GM12865 (cell line): Measurements from ENCODE around the gene PEAK3.

Experiments
- DNase-seq: peaks from one replicate; pipeline ENCODE4 v3.0.0; 2010; ENCODE audit warnings: low read depth
- H3K4me3 ChIP-seq: 2 replicates; pipeline ENCODE4 v1.5.1; 2011; ENCODE audit warnings: mild to moderate bottlenecking, low read depth, low read length, control low read depth
- TF ChIP-seq, protein P1 (sequence below): IDR thresholded peaks from 2 replicates; pipeline ENCODE4 v1.5.1; 2011; ENCODE audit warnings: low read length, control low read depth, low read depth, inconsistent platforms; ENCODE audit not compliant: insufficient read depth; ENCODE audit errors: missing control alignments

The PEAK3 gene, protein sequence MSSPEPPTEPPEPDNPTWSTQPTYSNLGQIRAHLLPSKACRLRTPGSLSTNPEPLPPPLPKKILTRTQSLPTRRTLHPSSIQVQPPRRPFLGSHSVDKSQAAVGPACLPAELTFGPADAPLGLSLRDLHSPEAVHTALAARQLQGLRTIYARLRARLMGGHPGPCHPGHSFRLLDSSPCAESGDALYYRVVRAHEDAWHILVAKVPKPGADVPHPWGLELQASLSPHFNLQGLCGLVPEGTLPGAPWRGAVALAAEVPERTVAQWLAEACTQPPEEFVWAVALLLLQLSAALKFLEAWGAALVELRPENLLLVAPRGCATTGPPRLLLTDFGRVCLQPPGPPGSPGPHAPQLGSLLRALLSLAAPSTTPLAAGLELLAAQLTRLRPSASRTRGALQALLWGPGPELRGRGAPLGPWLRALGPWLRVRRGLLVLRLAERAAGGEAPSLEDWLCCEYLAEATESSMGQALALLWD

DNA sequence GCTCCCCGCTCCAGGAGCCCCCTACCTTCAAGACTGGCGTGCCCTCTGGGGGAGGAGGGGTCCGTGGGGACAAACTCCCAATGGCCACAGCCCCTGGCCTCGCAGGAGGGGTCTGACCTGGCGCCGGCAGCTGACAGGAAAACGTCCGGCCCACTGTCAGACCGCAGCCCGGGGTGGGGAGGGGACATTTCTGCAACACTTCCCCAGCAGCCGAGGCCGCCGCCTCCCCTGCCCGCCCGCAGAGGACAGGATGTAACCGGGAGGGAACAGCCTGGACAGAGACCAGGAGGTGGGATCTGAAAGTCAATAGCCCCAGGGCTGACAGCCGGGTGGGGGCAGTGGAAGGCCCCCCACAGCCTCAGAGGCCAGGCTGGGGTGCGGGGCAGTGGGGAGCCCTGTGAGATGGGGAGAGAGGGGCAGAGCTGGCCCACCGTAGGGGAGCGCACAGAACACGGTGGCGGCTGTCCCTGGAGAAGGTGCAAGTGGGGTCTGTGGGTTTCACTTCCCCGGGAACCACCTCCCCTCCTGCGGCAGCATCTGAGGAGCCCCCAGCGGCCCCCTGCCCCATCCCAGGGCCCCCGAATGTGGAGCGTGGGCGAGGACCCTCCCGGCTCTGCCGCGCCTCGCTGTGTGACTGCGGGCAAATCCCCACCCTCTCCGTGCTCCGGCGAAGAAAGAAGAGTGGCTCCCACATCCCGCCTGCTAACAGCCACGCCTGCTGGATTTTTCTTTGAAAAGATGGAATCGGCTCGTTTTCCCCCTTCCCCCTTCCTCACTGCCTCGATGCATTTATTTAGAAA, at the start of gene PEAK3:
TSS of gene PEAK3 (minus strand) at position 114 of the 800 bp plus-strand sequence. CDS start 1,244 bp downstream, outside the sequence.
- DNase-seq, result peak; percentile 45
- H3K4me3 ChIP-seq, result no peak within 1 kb of the TSS
- TF ChIP-seq, protein P1, sequence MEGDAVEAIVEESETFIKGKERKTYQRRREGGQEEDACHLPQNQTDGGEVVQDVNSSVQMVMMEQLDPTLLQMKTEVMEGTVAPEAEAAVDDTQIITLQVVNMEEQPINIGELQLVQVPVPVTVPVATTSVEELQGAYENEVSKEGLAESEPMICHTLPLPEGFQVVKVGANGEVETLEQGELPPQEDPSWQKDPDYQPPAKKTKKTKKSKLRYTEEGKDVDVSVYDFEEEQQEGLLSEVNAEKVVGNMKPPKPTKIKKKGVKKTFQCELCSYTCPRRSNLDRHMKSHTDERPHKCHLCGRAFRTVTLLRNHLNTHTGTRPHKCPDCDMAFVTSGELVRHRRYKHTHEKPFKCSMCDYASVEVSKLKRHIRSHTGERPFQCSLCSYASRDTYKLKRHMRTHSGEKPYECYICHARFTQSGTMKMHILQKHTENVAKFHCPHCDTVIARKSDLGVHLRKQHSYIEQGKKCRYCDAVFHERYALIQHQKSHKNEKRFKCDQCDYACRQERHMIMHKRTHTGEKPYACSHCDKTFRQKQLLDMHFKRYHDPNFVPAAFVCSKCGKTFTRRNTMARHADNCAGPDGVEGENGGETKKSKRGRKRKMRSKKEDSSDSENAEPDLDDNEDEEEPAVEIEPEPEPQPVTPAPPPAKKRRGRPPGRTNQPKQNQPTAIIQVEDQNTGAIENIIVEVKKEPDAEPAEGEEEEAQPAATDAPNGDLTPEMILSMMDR, result no peak

DNA sequence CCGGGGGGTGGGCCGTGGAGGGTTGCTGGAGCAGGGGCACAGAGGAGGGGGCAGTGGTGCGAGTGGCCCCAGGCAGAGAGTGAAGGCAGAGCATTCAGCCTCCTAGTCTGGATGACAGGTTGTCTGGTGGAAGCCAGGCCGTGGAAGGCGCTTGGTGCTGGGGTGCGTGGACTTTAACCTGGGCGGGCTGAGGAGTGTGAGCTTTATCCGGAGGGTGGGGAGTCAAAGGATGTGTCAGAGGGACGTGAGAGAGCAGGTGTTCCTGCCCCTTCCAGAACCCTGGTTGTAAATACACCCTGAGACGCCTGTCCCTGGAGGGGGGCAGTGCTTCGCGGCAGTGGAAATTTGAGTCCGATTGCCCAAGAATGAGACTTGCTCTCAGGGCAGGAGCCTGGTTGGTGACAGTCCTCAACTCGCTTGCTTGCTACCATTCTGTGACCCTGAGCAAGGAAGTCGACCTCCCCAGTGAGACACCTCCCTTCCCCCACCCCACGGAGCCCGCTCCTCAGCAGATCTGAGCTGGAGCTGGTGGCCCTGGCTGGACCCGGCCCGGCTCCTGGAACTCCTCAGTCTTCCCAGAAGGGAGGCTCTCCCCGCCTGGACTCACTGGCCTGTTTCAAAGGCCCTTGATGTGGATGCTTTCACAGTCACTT, 48.8 kb upstream of the PEAK3 start:
- no peak for DNase-seq
- TF ChIP-seq, protein P1, result no peak
- H3K4me3 ChIP-seq, result no peak overlapping the region

DNA sequence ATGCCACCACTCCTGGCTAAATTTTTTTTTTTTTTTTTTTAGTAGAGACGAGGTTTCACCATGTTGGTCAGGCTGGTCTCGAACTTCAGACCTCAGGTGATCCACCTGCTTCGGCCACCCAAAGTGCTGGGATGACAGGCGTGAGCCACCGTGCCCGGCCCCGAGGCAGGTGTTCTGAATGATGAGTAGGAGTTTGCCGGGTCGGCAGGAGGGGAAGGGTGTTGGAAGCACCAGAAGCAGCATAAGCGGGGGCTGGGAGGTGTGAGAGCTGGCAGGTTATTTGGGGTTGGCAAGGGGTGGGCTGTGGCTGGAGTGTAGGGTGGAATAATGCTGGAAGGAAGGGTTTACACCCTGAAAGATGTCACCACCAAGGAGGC, 48.3 kb upstream of the PEAK3 start:
- TF ChIP-seq, protein P1, result no peak
- DNase-seq, result no peak
- H3K4me3 ChIP-seq, result no peak overlapping the region

DNA sequence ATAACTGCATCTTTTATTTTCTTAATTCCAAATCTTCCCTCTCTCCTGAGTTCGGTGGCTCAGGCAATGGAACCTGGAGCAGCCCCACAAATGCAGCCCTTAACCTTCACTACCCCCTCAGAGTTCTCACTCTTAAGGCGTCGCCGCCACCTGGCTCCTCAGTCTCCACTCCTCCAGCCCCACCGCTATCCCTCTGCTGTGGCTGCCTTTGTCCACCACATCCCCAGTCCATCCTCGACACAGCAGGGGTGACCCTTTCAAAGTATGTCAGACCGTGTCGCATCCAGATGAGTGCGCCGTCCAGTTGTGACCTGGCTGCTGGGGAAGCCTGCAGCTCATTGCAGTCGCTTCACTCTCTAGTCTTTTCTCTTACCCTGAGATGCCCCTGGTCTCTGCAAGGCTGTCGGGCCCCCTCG, 47.5 kb upstream of the PEAK3 start:
- H3K4me3 ChIP-seq, result peak overlapping the region; percentile 89
- no peak for DNase-seq
- TF ChIP-seq, protein P1, result no peak

DNA sequence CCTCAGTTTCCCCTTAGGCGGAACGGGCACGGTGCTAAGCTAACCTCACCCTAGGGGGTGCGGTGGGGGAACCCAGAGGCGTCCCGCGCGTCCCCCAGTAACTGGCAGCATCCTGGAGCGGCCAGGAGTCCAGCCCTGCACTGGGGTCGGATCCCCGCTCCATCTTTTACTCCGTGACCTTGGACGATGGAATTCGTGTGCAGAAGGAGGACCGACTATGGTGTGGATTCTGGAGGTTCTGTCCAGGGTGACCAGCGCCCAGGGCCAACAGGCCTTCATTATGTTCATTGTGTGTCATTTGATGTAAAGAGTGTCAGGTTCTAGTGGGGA, 47.1 kb upstream of the PEAK3 start:
- TF ChIP-seq, protein P1, result no peak
- DNase-seq, result no peak
- H3K4me3 ChIP-seq, result peak overlapping the region; percentile 89

DNA sequence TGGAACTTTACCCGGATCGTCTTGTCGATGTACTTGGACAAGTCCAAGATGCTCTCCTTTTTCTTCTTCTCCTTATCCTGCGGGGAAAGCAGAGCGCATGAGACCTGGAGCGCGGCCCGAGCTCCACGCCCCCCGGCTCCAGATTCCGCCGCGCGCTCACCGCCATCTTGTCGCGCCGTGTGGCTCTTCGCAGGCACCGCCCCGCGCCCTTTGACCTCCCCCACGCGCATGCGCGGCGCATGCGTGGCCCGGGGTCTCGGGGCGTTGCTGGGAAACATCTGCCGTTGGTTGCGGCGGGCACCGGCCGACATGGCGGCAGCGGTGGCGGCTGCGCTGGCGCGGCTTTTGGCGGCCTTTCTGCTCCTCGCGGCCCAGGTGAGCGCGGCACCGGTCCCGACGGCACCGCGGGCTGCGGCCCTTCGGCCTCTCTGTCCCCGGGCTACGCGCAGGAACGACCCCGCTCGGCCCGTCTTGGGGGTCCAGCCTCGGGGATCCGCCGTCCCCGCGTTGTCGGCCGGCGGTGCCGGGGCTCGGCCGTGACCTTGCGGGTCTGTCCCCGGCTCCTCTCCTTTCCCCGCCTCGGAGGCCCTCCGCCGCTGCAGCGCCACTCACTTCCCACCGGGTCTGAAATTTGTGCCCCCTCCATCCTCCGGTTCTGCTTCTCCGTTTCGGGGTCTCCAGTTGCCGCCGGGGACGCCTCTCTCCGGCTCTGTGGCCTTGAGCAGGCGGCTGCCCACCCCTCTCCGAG, 46.6 kb upstream of the PEAK3 start, which contains the start of the genes LSM7 and SPPL2B:
TSS of gene LSM7 (minus strand) at position 186 of the 748 bp plus-strand sequence. CDS start at position 166, 20 bp downstream.
TSS of gene SPPL2B (plus strand) at position 284 of the 748 bp plus-strand sequence. CDS start at position 310, 26 bp downstream.
- TF ChIP-seq, protein P1, result no peak
- H3K4me3 ChIP-seq, result peak within 1 kb of the TSS; percentile 89
- DNase-seq, result peak; percentile 95
